Neural crest cell (in vitro differentiated cells): ENCODE measurements around the gene DNAH11. TPM values are rescaled to one million over a fixed set of nuclear protein-coding genes. Genes with fewer than 3 reads are reported as not detected.

Experiments used
- DNase-seq: peaks from one replicate; pipeline ENCODE4 v3.0.0; 2021; ENCODE audit warnings: low read depth, mixed read lengths, low spot score
- H3K27ac Mint-ChIP-seq: one replicate; pipeline ENCODE4 v1.8.0; 2021; ENCODE audit warnings: mild to moderate bottlenecking, mixed read lengths; ENCODE audit not compliant: unreplicated experiment
- H3K27me3 Mint-ChIP-seq: 2 replicates; pipeline ENCODE4 v1.8.0; 2021; ENCODE audit warnings: low read depth, mild to moderate bottlenecking, mixed read lengths
- H3K36me3 Mint-ChIP-seq: 2 replicates; pipeline ENCODE4 v1.8.0; 2021; ENCODE audit warnings: low read depth, mild to moderate bottlenecking, mixed read lengths
- H3K4me1 Mint-ChIP-seq: 2 replicates; pipeline ENCODE4 v1.8.0; 2021; ENCODE audit warnings: mixed read lengths
- H3K4me3 Mint-ChIP-seq: one replicate; pipeline ENCODE4 v1.8.0; 2021; ENCODE audit warnings: mild to moderate bottlenecking, mixed read lengths
- H3K9me3 Mint-ChIP-seq: 2 replicates; pipeline ENCODE4 v1.8.0; 2021; ENCODE audit warnings: mixed read lengths
- total RNA-seq: library from RNA; stranded (reverse); gene quantifications from 2 replicates; pipeline ENCODE4 v1.2.1, GENCODE V29; 2021
- TF ChIP-seq, protein P1 (sequence below): fragments of 200-600 bp; sonication (generic); conservative IDR thresholded peaks from 2 replicates; pipeline ENCODE4 v1.5.0; 2021; ENCODE audit warnings: antibody characterized with exemption, mild to moderate bottlenecking

The DNAH11 gene
- total RNA-seq, 1 donor from 2014 or later: 0.63 TPM

DNA sequence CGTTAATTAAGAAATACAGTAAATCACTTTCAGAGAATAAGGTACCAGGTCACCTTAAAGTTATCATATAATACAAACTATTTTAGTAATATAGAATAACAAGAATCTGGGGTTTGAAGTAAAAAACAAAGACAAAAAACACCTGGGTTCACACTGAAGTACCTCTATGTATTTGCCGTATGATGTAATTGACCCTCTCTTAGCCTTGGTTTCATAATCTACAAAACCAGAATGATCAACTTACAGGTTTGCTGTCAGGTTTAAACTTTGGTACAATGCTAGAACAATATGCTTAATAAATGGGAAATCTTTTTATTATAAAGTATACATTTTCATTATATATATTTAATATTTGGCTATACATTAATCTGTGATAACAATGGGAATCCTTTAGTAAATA is 344.5 kb downstream of the DNAH11 start:
- Mint-ChIP-seq H3K36me3 (no peaks in the 10 kb centered on the region), H3K27ac (no peak overlapping the region), H3K27me3 (no peaks in the 10 kb centered on the region), H3K9me3 (no peaks in the 10 kb centered on the region), H3K4me3 (no peak overlapping the region), H3K4me1 (peaks cover 41% of the 10 kb centered on the region)
- TF ChIP-seq, protein P1, sequence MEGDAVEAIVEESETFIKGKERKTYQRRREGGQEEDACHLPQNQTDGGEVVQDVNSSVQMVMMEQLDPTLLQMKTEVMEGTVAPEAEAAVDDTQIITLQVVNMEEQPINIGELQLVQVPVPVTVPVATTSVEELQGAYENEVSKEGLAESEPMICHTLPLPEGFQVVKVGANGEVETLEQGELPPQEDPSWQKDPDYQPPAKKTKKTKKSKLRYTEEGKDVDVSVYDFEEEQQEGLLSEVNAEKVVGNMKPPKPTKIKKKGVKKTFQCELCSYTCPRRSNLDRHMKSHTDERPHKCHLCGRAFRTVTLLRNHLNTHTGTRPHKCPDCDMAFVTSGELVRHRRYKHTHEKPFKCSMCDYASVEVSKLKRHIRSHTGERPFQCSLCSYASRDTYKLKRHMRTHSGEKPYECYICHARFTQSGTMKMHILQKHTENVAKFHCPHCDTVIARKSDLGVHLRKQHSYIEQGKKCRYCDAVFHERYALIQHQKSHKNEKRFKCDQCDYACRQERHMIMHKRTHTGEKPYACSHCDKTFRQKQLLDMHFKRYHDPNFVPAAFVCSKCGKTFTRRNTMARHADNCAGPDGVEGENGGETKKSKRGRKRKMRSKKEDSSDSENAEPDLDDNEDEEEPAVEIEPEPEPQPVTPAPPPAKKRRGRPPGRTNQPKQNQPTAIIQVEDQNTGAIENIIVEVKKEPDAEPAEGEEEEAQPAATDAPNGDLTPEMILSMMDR: no peak
- no peak for DNase-seq

DNA sequence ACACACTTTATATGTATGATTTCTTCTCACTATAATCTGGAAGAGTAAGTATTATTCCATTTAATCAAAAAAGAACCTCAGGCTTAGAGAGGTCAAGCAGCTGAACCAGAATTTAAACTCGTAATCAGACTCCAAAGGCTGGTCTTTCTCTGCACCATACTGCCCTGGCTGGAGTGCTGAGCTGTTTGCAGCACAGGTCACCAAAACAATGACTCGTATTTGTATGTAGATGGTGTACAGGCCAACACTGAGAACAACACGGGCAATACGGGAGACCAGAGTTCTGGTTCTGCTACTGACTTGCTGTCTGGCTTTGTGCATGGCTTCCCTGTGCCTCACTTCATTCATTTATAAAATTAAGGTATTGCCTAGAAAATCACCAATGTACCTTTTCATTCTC is 344.9 kb downstream of the DNAH11 start:
- no peak overlapping the region for H3K27ac Mint-ChIP-seq
- TF ChIP-seq, protein P1: no peak
- peaks cover 41% of the 10 kb centered on the region for H3K4me1 Mint-ChIP-seq
- no peaks in the 10 kb centered on the region for H3K9me3 Mint-ChIP-seq
- no peak for DNase-seq
- H3K36me3 Mint-ChIP-seq: peaks cover 4% of the 10 kb centered on the region
- H3K4me3 Mint-ChIP-seq: no peak overlapping the region
- H3K27me3 Mint-ChIP-seq: no peaks in the 10 kb centered on the region

DNA sequence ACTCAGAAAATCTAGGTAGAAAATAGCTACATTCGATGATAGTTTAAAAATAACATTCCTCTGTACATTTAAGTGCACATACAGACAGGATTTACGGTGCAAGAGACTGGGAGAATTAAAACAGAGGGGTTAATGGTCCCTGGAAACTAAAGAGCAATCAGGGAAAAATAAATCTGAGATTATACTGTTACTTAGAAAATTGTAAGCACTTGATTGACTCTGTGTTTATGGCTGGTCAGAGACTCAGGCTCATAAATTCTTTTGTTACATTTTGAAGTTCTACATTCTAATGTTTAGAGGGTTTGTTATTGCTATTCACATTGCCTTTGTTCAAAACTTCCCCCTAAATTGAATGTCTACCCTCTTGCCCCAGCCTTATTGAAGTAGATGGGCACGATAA is 348.5 kb downstream of the DNAH11 start:
- no peaks in the 10 kb centered on the region for H3K9me3 Mint-ChIP-seq

DNA sequence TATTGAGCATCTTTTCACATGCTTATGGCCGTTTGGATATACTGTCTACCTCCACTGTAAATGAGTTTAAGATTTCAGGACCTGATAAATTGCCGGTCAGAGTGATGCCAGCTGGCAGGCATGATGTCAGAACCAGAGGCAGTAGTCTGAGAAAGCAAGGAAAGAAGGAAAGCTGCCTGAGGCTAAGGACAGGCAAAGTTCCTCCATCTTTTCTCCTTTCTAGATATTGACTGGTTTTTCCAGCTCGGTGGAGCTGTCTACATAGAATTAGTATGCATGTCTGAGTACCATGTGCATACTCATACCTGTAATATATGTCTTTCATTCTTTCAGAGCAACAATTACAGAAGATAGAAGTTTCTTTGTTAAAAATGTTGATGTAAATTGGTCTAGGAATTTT is 350.6 kb downstream of the DNAH11 start:
- Mint-ChIP-seq H3K4me3 (no peak overlapping the region), H3K27me3 (no peaks in the 10 kb centered on the region), H3K27ac (no peak overlapping the region), H3K9me3 (no peaks in the 10 kb centered on the region), H3K4me1 (peaks cover 10% of the 10 kb centered on the region), H3K36me3 (peaks cover 22% of the 10 kb centered on the region)
- TF ChIP-seq, protein P1: no peak
- DNase-seq: no peak

More for the DNA sequence above, 348.5 kb downstream of the DNAH11 start:
- H3K36me3 Mint-ChIP-seq: peaks cover 13% of the 10 kb centered on the region
- peaks cover 31% of the 10 kb centered on the region for H3K4me1 Mint-ChIP-seq
- no peak for DNase-seq
- no peak overlapping the region for H3K27ac Mint-ChIP-seq
- H3K27me3 Mint-ChIP-seq: no peaks in the 10 kb centered on the region
- TF ChIP-seq, protein P1: no peak
- no peak overlapping the region for H3K4me3 Mint-ChIP-seq

DNA sequence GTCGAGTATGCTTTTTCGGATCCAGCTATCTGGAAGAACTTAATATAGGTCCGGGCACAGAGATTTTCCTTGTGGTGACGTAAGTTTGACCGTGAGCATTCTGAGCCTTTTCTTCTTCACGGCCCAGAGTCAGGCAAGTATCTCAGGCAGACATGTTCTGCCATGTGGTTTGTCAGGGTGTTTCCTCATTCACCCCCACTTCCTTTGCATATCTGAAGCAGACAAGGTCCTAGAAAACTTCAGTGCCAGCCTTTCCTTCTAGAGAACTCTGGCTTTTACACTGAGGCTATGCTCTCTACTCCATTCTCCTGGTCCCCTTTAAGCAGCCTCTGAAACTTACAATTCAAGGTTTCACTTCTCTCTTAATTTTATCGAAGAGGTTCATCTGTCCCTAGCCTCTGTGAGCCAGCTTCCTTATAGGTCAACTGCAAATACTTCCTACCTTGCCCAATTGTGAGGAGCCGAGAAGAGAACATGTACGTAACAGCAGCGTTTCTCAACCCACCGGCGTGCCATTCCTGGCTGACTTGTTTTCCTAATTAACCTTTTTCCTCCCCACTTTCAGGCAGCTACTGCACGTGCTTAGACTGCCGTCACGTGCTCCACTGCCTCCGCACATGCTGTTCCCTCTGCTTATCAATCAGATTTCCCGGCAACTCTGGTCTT is 355.6 kb downstream of the DNAH11 start:
- Mint-ChIP-seq H3K9me3 (no peaks in the 10 kb centered on the region), H3K36me3 (peaks cover 42% of the 10 kb centered on the region), H3K27me3 (no peaks in the 10 kb centered on the region), H3K27ac (peak overlapping the region; percentile 46), H3K4me3 (no peak overlapping the region), H3K4me1 (no peaks in the 10 kb centered on the region)
- TF ChIP-seq, protein P1: no peak
- DNase-seq: no peak
